WI38 (cell line): ENCODE results near the gene HCRT.

ENCODE experiments used
- H3K4me3 ChIP-seq: 2 replicates; pipeline ENCODE4 v1.5.1; 2011; ENCODE audit warnings: low read depth, mild to moderate bottlenecking, control low read depth, low read length
- TF ChIP-seq, protein P1 (sequence below): IDR thresholded peaks from 2 replicates; pipeline ENCODE4 v1.5.1; 2012; ENCODE audit warnings: low read depth, mild to moderate bottlenecking, control low read depth, low read length

HCRT gene

GRCh38 chr17:42180922-42181850 lies 4.1 kb downstream of the HCRT start, which contains the start of gene KCNH4:
Gene KCNH4, minus strand, starts transcription at chr17:42181142. Its CDS starts 197 bp downstream, at chr17:42180945.
- peak within 1 kb of the TSS; percentile 44 for H3K4me3 ChIP-seq
- TF ChIP-seq, protein P1, sequence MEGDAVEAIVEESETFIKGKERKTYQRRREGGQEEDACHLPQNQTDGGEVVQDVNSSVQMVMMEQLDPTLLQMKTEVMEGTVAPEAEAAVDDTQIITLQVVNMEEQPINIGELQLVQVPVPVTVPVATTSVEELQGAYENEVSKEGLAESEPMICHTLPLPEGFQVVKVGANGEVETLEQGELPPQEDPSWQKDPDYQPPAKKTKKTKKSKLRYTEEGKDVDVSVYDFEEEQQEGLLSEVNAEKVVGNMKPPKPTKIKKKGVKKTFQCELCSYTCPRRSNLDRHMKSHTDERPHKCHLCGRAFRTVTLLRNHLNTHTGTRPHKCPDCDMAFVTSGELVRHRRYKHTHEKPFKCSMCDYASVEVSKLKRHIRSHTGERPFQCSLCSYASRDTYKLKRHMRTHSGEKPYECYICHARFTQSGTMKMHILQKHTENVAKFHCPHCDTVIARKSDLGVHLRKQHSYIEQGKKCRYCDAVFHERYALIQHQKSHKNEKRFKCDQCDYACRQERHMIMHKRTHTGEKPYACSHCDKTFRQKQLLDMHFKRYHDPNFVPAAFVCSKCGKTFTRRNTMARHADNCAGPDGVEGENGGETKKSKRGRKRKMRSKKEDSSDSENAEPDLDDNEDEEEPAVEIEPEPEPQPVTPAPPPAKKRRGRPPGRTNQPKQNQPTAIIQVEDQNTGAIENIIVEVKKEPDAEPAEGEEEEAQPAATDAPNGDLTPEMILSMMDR: peak; percentile 47

DNA sequence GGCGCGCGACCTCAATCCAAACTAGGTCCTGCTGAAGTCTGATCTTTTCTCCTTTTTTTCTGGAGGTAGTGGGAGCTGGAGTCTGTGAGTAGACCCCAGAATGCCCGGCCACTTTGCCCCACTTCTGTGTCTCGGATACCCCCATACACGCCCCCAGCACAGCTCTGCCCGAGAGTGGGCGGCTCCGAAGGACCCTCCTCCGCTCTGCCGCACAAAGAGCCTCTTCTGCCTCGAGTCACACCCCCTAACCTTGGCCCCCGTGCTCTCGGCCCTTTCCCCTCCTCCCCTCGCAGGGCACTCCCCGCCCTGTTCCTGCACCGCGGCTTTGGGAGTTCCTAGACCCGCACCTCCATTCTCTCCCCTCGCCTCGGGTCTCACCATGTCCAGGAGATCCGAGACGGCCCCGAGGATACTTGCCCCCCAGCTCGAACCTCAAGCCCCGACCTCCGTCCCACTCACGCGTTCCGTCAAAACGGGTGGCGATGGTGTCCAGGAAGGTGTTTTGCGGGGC lies 4.8 kb downstream of the HCRT start:
- TF ChIP-seq, protein P1: no peak
- peak overlapping the region; percentile 44 for H3K4me3 ChIP-seq

- TF ChIP-seq, protein P1: no peak
- no peak overlapping the region for H3K4me3 ChIP-seq
Measured at GRCh38 chr17:42179911-42180410, 5.3 kb downstream of the HCRT start.

DNA sequence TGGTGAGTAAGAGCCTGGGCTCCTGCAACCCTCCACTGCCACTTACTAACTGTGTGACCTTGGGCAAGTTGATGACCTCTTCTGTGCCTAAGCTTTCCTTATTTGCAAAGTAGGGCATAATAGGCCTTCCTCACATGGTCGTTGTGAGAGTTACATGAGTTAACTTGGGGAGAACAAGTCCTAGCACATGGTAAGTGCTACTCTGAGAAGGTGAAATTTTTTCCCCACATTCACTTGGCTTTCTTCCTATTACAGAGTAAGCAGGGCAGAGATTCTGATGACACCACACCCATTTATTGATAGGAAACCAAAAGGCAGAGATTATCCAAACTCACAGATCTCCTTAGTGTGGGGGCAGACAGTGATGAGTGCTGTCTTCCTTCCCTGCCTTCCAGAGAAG lies 5.9 kb downstream of the HCRT start:
- TF ChIP-seq, protein P1: no peak
- no peak overlapping the region for H3K4me3 ChIP-seq

DNA sequence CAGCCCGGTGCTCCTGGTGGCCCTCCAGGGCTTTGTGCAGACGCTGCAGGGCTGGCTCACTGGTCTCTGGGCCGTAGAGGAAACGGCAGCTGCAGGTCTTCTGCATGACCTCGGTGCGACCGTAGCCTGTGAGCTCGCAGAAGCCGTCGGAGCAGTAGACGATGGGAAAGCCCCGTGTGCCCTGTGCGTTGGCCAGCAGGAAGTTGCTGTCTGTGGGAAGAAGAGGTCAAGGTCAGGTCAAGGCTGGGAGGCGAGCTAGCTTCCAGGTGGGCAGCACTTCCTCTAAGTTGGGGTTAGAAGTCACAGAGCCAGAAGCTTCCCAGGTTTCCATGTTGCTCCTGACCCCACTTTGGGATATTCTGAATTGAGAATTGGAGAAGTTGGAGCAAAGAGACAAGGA lies 6.4 kb downstream of the HCRT start:
- H3K4me3 ChIP-seq: no peak overlapping the region
- TF ChIP-seq, protein P1: no peak

GRCh38 chr17:42177684-42178083 lies 7.6 kb downstream of the HCRT start:
- H3K4me3 ChIP-seq: no peak overlapping the region
- TF ChIP-seq, protein P1: no peak
